Endodermal cell (in vitro differentiated cells): ENCODE results near the gene NUBP1. TPM values are rescaled to one million over a fixed set of nuclear protein-coding genes. Genes with fewer than 3 reads are reported as not detected.

Source experiments
- DNase-seq: peaks from one replicate; pipeline ENCODE4 v3.0.0-alpha.2; 2017
- H3K27ac ChIP-seq: 2 replicates; pipeline ENCODE4 v1.5.1; 2013; ENCODE audit warnings: mild to moderate bottlenecking, low read depth, low read length, moderate library complexity
- H3K27me3 ChIP-seq: 2 replicates; pipeline ENCODE4 v1.6.1; 2013; ENCODE audit warnings: mild to moderate bottlenecking, low read length, moderate library complexity; ENCODE audit not compliant: insufficient read depth, control insufficient read depth, poor library complexity, severe bottlenecking
- H3K36me3 ChIP-seq: 2 replicates; pipeline ENCODE4 v1.7.0; 2013; ENCODE audit warnings: mild to moderate bottlenecking, low read length, moderate library complexity; ENCODE audit not compliant: control insufficient read depth, insufficient read depth
- H3K4me1 ChIP-seq: one replicate; pipeline ENCODE4 v1.7.0; 2013; ENCODE audit warnings: low read length; ENCODE audit not compliant: control insufficient read depth, insufficient read depth
- H3K4me3 ChIP-seq: 2 replicates; pipeline ENCODE4 v1.5.1; 2013; ENCODE audit warnings: mild to moderate bottlenecking, low read length, moderate library complexity
- H3K9ac ChIP-seq: 2 replicates; pipeline ENCODE4 v1.6.1; 2013; ENCODE audit warnings: mild to moderate bottlenecking, low read length, moderate library complexity; ENCODE audit not compliant: poor library complexity, severe bottlenecking; ENCODE audit errors: extremely low read depth
- H3K9me3 ChIP-seq: 2 replicates; pipeline ENCODE4 v1.6.1; 2013; ENCODE audit warnings: mild to moderate bottlenecking, low read length, moderate library complexity; ENCODE audit not compliant: control insufficient read depth
- H3K27ac Mint-ChIP-seq: 2 replicates; pipeline ENCODE4 v1.8.0; 2020; ENCODE audit warnings: mixed read lengths
- H3K27me3 Mint-ChIP-seq: 2 replicates; pipeline ENCODE4 v1.8.0; 2021; ENCODE audit warnings: mild to moderate bottlenecking, mixed read lengths; ENCODE audit not compliant: insufficient read depth
- H3K36me3 Mint-ChIP-seq: 2 replicates; pipeline ENCODE4 v1.8.0; 2020; ENCODE audit warnings: low read depth, mixed read lengths
- H3K4me1 Mint-ChIP-seq: 2 replicates; pipeline ENCODE4 v1.8.0; 2020; ENCODE audit warnings: mixed read lengths
- H3K4me3 Mint-ChIP-seq: 2 replicates; pipeline ENCODE4 v1.8.0; 2020; ENCODE audit warnings: mild to moderate bottlenecking, moderate library complexity, mixed read lengths
- H3K9me3 Mint-ChIP-seq: 2 replicates; pipeline ENCODE4 v1.8.0; 2020; ENCODE audit warnings: mild to moderate bottlenecking, mixed read lengths
- CTCF ChIP-seq: fragments of 200-600 bp; sonication (generic); conservative IDR thresholded peaks from 2 replicates; pipeline ENCODE4 v1.5.0; 2021; ENCODE audit warnings: antibody characterized with exemption, mild to moderate bottlenecking
- WGBS, 2 experiments: methylation state at CpG; one replicate each; pipeline versions ENCODE4 v1.1.5 to v1.1.7; 2013; ENCODE audit warnings: missing lambda C conversion rate in 2 of 2, mixed read lengths in 1 of 2; ENCODE audit not compliant: insufficient coverage in 1 of 2, insufficient read length in 1 of 2; 5-methylcytosine and 5-hydroxymethylcytosine counted together
- total RNA-seq, 2 donors: library from RNA; stranded (reverse); fragmentation: NEBNext Ultra II Directional in 1 of 2; extraction: Animal tissue kit (Norgen Biotek cat#: 25700) in 1 of 2; gene quantifications; 2 replicates in 1 of 2; 3 replicates in 1 of 2; pipeline ENCODE4 v1.2.1, GENCODE V29; 2021

NUBP1 gene
- total RNA-seq, 2 donors from 2014 or later = 22.4 to 26.3 TPM

GRCh38 chr16:10809706-10810105, 66.1 kb downstream of the NUBP1 start:
- Histone ChIP-seq H3K4me3 (no peak overlapping the region), H3K9me3 (no peaks in the 10 kb centered on the region), H3K27me3 (no peaks in the 10 kb centered on the region), H3K4me1 (no peaks in the 10 kb centered on the region), H3K9ac (no peak overlapping the region), H3K27ac (no peak overlapping the region), H3K36me3 (no peaks in the 10 kb centered on the region)
- DNase-seq = no peak
- peaks cover 12% of the 10 kb centered on the region for H3K36me3 Mint-ChIP-seq
- no peaks in the 10 kb centered on the region for H3K27me3 Mint-ChIP-seq
- 67 to 90% methylated on average over 1 to 3 of the region's 3 CpGs for WGBS, 2 experiments
- no peak overlapping the region for H3K27ac Mint-ChIP-seq
- no peak overlapping the region for H3K4me3 Mint-ChIP-seq
- H3K9me3 Mint-ChIP-seq = no peaks in the 10 kb centered on the region
- no peak for TF ChIP-seq CTCF
- H3K4me1 Mint-ChIP-seq = no peaks in the 10 kb centered on the region

GRCh38 chr16:10812312-10813098, 68.9 kb downstream of the NUBP1 start:
- Mint-ChIP-seq H3K4me1 (peaks cover under 1% of the 10 kb centered on the region), H3K27me3 (no peaks in the 10 kb centered on the region), H3K4me3 (no peak overlapping the region), H3K36me3 (peaks cover 12% of the 10 kb centered on the region), H3K9me3 (no peaks in the 10 kb centered on the region), H3K27ac (no peak overlapping the region)
- no peak for DNase-seq
- H3K9ac ChIP-seq = no peak overlapping the region
- no peak overlapping the region for H3K27ac ChIP-seq
- H3K36me3 ChIP-seq = no peaks in the 10 kb centered on the region
- no peaks in the 10 kb centered on the region for H3K9me3 ChIP-seq
- WGBS, 2 experiments = 97 to 100% methylated on average over 1 to 5 of the region's 6 CpGs
- no peak for TF ChIP-seq CTCF
- no peaks in the 10 kb centered on the region for H3K4me1 ChIP-seq
- peaks cover 2% of the 10 kb centered on the region for H3K27me3 ChIP-seq
- H3K4me3 ChIP-seq = no peak overlapping the region

GRCh38 chr16:10813099-10813455, 69.4 kb downstream of the NUBP1 start:
- Histone ChIP-seq H3K4me3 (no peak overlapping the region), H3K9me3 (no peaks in the 10 kb centered on the region), H3K27me3 (peaks cover 8% of the 10 kb centered on the region), H3K9ac (no peak overlapping the region), H3K36me3 (no peaks in the 10 kb centered on the region), H3K27ac (no peak overlapping the region), H3K4me1 (no peaks in the 10 kb centered on the region)
- 89 to 93% methylated on average over 3 to 4 of the region's 4 CpGs for WGBS, 2 experiments
- TF ChIP-seq CTCF = no peak
- Mint-ChIP-seq H3K36me3 (peaks cover 12% of the 10 kb centered on the region), H3K27me3 (peaks cover 3% of the 10 kb centered on the region), H3K4me3 (no peak overlapping the region), H3K4me1 (peaks cover 4% of the 10 kb centered on the region), H3K27ac (no peak overlapping the region), H3K9me3 (no peaks in the 10 kb centered on the region)
- DNase-seq = no peak
